Progenitor cell of endocrine pancreas (in vitro differentiated cells): Measurements from ENCODE around the gene LENG9. TPM values are rescaled to one million over a fixed set of nuclear protein-coding genes. Genes with fewer than 3 reads are reported as not detected.

ENCODE experiments used
- DNase-seq: peaks from one replicate; pipeline ENCODE4 v3.0.0; 2021; ENCODE audit warnings: low spot score; ENCODE audit not compliant: unreplicated experiment
- H3K27ac Mint-ChIP-seq: 2 replicates; pipeline ENCODE4 v1.8.0; 2021; ENCODE audit warnings: mild to moderate bottlenecking, moderate library complexity, mixed read lengths
- H3K27me3 Mint-ChIP-seq: 2 replicates; pipeline ENCODE4 v1.8.0; 2021; ENCODE audit warnings: mixed read lengths
- H3K36me3 Mint-ChIP-seq: 2 replicates; pipeline ENCODE4 v1.8.0; 2022; ENCODE audit warnings: mixed read lengths; ENCODE audit not compliant: insufficient read depth
- H3K4me1 Mint-ChIP-seq: 2 replicates; pipeline ENCODE4 v1.8.0; 2021; ENCODE audit warnings: low read depth, mixed read lengths
- H3K4me3 Mint-ChIP-seq: 2 replicates; pipeline ENCODE4 v1.8.0; 2021; ENCODE audit warnings: low read depth, mild to moderate bottlenecking, moderate library complexity, mixed read lengths
- H3K9me3 Mint-ChIP-seq: 2 replicates; pipeline ENCODE4 v1.8.0; 2021; ENCODE audit warnings: low read depth, mixed read lengths
- CTCF ChIP-seq: fragments of 200-600 bp; sonication (generic); IDR thresholded peaks from one replicate; pipeline ENCODE4 v1.5.0; 2021; ENCODE audit warnings: antibody characterized with exemption, mild to moderate bottlenecking; ENCODE audit not compliant: unreplicated experiment
- total RNA-seq: library from RNA; stranded (reverse); gene quantifications from 2 replicates; pipeline ENCODE4 v1.2.1, GENCODE V29; 2021

LENG9 gene
- total RNA-seq, 1 donor from 2014 or later, result 0.72 TPM

GRCh38 chr19:54421521-54421920, 42.1 kb downstream of the LENG9 start:
- peaks cover 20% of the 10 kb centered on the region for H3K36me3 Mint-ChIP-seq
- H3K4me3 Mint-ChIP-seq, result no peak overlapping the region

DNA sequence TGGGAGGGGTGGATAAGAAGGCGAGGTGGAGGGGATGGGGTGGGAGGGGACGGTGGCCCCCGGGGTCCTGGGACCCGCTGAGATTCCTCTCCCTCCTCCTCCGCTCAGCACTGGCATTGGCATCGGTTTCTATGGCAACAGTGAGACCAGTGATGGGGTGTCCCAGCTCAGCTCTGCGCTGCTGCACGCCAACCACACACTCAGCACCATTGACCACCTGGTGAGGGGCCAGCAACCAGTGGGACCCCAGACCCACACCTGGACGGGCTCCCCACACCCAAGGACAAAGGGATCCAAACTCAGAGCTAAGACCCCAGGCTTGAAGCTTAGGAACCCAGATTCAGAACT, 42.4 kb downstream of the LENG9 start:
- Mint-ChIP-seq H3K27ac (peak overlapping the region; percentile 57), H3K9me3 (no peaks in the 10 kb centered on the region), H3K4me1 (peaks cover 22% of the 10 kb centered on the region), H3K27me3 (peaks cover 51% of the 10 kb centered on the region), H3K4me3 (no peak overlapping the region), H3K36me3 (peaks cover 18% of the 10 kb centered on the region)
- TF ChIP-seq CTCF, result no peak
- DNase-seq, result no peak

More at GRCh38 chr19:54421521-54421920, 42.1 kb downstream of the LENG9 start:
- Mint-ChIP-seq H3K27me3 (peaks cover 55% of the 10 kb centered on the region), H3K4me1 (peaks cover 22% of the 10 kb centered on the region), H3K27ac (peak overlapping the region; percentile 57), H3K9me3 (no peaks in the 10 kb centered on the region)
- no peak for DNase-seq
- no peak for TF ChIP-seq CTCF

- no peaks in the 10 kb centered on the region for H3K9me3 Mint-ChIP-seq
- peak overlapping the region; percentile 86 for H3K27ac Mint-ChIP-seq
- H3K36me3 Mint-ChIP-seq, result peaks cover 18% of the 10 kb centered on the region
- H3K27me3 Mint-ChIP-seq, result peaks cover 49% of the 10 kb centered on the region
- H3K4me3 Mint-ChIP-seq, result peak overlapping the region; percentile 58
- H3K4me1 Mint-ChIP-seq, result peaks cover 24% of the 10 kb centered on the region
- TF ChIP-seq CTCF, result no peak
- peak; percentile 65 for DNase-seq
Observed at GRCh38 chr19:54420383-54421168, 43.0 kb downstream of the LENG9 start.

- no peak for DNase-seq
- H3K4me1 Mint-ChIP-seq, result peaks cover 24% of the 10 kb centered on the region
- peaks cover 44% of the 10 kb centered on the region for H3K27me3 Mint-ChIP-seq
- H3K36me3 Mint-ChIP-seq, result peaks cover 18% of the 10 kb centered on the region
- H3K4me3 Mint-ChIP-seq, result peak overlapping the region; percentile 40
- no peak for TF ChIP-seq CTCF
- H3K9me3 Mint-ChIP-seq, result no peaks in the 10 kb centered on the region
- H3K27ac Mint-ChIP-seq, result peak overlapping the region; percentile 80
Observed at GRCh38 chr19:54420068-54420382, 43.6 kb downstream of the LENG9 start.

- peaks cover 14% of the 10 kb centered on the region for H3K36me3 Mint-ChIP-seq
- H3K27ac Mint-ChIP-seq, result peak overlapping the region; percentile 80
- no peak for TF ChIP-seq CTCF
- DNase-seq, result no peak
- H3K9me3 Mint-ChIP-seq, result peaks cover 2% of the 10 kb centered on the region
- peaks cover 44% of the 10 kb centered on the region for H3K27me3 Mint-ChIP-seq
- no peak overlapping the region for H3K4me3 Mint-ChIP-seq
- H3K4me1 Mint-ChIP-seq, result peaks cover 24% of the 10 kb centered on the region
Observed at GRCh38 chr19:54418930-54419800, 44.4 kb downstream of the LENG9 start.
